ENCODE results near the gene RAB5A.
"Not testable (repeated sequence)": the region's sequence is repeated elsewhere in the genome, so short reads cannot be mapped to it uniquely, and the experiment has no call there.

The RAB5A gene

DNA sequence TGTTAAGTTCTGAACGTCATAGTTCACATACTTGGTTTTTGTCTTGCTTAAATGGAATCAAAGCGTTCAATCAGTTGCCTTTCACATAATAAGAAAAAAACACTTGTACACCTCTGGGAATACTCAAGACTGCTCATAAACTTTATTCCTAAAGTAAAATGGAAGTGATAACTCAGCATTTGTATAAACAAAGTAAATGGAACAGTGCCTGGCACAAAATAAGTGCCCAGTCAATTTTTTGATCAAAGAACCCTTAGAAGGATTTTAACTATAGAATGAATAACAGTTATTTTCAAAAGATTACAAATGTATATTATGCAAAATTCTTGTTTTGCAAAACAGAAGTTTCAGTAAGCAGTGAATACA, 1.3 kb downstream of the RAB5A start:
- DNase-seq, result no peak

DNA sequence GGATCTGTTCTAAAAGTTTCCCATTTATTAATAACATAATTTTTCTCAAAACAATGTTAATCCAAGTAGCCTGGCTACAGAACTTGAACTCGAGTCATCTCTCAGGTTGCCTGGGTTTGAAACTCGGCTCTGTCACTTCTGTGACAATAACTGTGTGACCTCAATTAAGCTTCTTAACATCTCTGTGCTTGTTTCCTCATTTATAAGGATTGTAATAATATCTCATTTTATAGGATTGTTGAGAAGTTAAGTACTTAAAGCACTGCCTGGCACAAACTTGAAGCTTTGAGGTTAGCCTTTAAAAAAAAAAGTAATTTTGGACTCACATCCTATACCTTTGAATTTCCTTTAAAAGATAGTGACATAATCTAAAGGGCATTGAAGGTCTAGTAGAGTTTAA, 3.4 kb downstream of the RAB5A start:
- DNase-seq, result no peak

DNA sequence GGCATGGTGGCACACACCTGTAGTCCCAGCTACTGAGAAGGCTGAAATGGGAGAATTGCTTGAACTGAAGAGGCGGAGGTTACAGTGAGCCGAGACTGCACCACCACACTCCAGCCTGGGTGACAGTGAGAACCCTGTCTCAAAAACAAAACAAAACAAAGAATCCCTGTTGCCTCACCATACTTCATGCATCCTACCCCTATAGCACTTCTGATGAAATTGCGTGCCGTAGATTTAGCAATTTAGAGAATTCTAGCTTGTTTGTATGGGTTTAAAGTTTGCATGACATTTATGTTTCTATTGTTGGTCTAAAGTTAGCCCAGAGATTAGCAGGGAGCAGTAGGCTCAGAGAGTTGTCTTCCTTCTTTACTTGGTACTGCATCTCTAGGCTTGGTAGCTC, 7.8 kb downstream of the RAB5A start:
- DNase-seq, result no peak

DNA sequence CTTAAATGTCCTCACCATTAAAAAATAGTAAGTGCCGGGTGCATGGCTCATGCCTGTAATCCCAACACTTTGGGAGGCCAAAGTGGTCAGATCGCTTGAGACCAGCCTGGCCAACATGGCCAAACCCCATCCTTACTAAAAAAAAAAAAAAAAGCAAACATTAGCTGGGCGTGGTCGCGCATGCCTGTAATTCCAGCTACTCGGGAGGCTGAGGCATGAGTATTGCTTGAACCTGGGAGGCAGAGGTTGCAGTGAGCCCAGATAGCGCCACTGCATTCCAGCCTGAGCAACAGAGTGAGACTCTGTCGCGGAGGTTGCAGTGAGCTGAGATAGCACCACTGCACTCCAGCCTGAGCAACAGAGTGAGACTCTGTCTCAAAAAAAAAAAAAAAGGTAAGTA, 10.5 kb downstream of the RAB5A start:
- DNase-seq, result not testable (repeated sequence)

DNA sequence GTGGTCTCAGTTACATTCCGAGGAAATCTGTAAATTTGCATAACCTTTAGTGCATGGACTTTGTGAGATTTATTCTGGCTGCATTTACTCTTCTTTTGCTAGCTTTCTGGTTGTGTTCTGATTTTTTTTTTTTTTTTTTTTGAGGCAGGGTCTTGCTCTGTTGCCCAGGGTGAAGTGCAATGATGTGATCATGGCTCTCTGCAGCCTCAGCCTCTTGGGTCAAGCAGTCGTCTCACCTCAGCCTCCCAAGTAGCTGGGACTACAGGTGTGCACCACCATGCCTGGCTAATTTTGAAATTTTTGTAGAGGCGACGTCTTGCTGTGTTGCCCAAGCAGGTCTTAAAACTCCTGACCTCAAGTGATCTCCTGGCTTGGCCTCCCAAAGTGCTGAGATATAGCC, 12.6 kb downstream of the RAB5A start:
- DNase-seq, result no peak

DNA sequence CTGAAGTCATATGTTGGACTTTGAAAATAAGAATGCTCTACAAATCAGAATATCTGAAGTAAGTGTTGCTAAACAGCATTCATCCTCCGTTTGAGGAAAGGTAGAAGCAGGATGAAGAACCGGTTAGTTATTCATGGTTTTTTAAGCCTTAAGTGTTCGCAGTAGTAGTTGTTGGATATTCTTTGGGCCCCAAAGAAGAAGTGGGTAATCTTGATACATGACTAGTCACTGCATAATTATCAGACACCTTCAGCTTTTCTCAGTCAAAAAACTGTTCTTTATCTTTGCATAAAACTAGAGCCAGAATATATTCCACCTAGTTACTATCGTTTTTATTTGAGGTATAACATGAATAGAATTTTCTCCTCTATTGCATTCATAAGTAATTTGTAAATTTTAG, 13.8 kb downstream of the RAB5A start:
- DNase-seq, result no peak

DNA sequence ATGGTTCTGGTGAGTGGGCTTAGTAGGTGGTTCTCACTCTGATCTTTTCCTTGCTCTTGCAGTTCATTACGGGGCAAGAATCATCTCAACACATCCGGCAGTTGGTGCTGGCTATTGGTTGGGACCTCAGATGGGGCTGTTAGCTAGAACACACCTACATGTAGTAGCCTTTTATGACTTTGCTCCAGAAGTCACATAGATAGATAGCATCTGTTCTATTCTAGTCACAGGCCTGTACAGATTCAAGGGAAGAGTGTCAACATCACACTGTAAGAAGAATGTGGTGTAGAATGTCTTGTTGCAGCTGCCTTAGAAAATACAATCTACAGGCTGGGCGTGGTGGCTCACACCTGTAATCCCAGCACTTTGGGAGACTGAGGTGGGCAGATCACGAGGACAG, 15.1 kb downstream of the RAB5A start:
- no peak for DNase-seq

DNA sequence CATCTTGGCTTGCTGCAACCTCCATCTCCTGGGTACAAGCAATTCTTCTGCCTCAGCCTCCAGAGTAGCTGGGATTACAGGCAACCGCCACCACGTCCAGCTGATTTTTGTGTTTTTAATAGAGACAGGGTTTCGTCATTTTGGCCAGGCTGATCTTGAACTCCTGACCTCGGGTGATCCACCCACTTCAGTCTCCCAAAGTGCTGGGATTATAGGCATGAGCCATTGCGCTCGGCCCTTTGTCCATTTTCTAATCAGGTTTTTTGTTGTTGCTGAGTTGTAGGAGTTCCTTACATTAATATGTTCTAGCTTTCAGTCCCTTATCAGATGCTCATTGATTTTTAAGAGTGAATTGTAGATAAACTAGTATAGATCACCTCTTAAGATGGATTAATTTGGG, 20.3 kb downstream of the RAB5A start:
- DNase-seq, result no peak

DNA sequence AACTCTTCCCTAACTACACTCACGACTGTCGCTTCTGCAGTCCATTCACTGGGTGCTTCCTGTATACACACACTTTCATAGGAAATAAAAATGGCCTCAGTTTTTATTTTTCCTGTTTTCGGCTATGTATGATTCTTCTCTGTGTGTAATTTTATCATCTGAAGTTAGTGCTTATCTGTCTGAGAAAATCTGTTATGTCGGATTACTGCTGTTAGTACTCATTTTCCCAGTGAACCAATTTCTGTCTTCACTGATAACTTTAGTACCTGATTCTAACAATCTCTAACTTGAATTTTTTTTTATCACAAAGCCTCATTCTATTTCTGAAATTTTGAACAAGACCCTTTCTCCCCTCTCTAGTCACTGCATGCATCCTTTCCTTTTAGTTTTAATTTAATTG, 20.9 kb downstream of the RAB5A start:
- DNase-seq, result no peak

DNA sequence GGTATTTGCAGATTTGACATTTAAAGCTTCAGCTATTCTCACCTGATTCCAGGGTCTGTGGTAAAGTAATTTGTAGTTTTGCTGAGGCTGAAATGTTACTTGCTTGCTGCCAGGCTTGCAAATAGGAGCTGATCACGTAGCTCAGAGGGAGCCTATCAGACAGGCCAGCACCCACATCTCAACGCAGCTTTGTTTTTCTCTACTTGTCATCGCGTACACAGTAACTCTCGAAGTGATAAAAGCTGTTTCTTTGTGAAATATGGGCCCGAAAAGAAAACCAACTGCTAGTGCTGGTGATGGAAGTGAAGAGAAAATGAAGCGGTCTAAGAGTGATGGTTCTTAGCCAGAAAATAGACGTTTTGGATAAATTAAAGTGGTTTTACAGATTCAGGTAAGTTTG, 23.4 kb downstream of the RAB5A start:
- no peak for DNase-seq

DNA sequence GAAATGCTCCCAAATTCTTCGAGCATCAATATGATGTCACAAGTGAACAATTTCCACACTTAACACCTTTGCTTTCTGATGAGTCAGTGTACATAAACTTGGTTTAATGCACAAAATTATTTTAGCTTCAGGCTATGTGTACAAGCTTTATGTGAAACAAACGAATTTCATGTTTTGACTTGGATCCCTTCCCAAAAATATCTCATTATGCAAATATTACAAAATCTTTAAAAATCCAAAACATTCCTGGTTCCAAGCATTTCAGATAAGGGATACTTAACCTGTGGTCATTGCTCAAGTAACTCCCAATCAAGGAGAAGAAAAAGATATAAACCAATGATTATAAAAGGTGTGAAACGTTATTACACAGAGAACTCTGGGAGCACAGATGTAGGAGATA, 25.2 kb downstream of the RAB5A start:
- DNase-seq, result no peak

DNA sequence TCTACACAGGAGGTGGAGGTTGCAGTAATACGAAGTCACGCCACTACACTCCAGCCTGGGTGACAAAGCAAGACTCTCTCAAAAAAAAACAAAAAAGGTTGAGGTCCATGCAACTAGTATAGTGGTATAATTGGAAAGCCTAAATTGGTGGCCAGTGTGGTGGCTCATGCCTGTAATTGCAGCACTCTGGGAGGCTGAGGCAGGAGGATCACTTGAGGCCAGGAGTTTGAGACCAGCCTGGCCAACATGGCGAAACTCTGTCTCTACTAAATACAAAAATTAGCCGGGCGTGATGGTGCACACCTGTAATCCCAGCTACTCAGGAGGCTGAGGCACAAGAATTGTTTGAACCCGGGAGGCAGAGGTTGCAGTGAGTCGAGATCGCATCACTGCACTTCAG, 42.0 kb downstream of the RAB5A start:
- DNase-seq, result not testable (repeated sequence)

DNA sequence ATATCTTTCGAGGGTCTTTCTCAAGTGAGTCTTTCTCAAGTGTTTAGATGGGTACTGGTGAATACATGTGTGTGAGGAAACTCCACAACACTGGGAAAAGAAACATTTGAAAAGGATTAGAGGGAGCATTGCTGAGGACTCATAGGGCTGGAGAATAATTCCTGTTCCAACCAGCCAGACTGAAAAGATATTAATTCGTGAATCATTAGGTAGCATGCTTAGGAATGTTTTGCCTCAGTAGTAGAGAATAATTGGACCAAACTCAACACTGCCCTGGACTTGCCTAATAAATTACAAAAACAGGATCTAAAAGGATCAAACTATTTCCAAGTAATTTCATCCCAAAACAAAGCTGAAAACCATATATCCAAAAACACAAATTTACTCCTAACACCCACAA, 47.9 kb downstream of the RAB5A start:
- no peak for DNase-seq

DNA sequence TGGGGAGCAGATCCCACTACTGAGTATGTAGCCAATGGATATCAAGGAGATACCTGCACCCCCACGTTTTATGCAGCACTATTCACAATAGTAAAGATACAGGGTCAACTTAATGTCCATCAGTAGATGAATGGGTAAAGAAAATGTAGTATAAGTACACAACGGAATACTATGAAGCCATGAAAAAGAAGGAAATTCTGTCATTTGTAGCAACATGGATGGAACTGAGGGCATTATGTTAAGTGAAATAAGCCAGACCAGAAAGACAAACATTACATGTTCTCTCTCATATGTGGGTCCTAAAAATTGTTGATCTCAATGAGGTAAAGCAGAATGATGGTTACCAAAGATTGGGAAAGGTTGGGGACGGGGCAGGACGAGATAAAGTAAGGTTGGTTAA, 50.6 kb downstream of the RAB5A start:
- no peak for DNase-seq

DNA sequence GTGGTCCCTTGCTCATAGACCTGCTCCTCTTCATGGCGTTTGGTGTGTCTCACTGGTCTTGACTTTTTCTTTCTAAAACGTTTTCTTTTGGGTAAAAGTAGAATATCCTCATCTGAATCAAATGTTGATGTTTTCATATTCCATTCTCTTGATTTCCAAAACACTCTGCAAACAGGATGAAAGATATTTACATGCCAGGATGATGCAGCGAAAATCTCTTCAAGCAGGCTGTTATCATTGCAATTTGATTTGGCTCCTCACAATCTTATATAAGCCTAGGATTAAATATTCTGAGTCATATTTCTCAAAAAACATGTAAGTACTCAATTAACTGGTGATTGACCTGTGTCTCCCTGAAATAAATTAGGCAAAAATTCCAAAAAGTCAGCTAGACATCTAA, 55.0 kb downstream of the RAB5A start:
- no peak for DNase-seq

DNA sequence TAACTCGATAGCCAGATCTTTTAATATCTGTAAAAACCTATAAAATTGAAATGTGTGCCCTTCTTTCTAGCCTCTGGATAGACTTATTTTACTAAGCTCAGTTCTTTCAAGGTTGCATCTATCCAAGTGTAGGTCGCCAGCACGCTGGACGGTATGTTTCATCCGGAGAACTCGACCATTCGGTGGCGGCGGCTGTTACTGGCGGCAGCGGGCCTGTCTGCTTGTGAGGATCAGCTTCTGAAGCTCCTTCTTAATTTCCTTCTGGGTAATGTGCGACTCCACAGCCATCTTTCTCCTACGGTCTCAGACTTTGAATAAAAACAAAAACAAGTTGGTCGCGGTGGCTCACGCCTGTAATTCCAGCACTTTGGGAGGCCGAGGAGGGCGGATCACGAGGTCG, 61.1 kb downstream of the RAB5A start:
- no peak for DNase-seq

DNA sequence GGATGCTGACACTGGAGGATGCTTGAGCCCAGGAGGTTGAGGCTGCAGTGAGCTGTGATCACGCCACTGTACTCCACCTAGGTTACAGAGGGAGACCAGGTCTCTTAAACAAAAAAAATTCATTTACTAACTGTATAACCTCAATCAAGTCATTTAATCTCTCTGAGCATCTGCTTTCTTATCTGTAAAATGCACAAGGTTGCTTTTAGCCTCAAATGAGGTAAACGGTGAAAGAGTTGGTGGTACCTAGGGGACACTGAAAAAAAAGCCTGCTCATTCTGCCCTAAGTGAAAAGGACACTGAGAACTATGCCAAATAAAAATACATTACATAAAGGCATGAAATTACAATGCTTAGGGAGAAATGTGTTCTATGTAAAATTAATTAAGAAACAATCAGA, 61.7 kb downstream of the RAB5A start:
- DNase-seq, result no peak

DNA sequence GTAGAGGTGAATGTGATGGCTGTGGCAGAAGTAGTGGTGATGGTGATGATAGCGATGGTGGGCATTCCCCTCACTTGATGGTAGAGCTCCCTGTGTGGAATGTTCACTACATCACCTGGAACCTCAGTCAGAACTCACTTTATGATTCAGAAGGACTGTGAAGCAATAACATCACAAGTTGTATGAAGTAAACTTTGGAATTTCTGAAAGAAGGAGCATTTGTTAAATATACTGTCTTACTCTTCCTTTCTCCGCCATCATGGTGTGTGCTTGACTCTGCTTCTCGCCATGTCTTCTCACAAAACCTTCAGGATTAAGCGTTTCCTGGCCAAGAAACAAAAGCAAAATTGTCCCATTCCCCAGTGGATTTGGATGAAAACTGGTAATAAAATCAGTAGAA, 65.3 kb downstream of the RAB5A start, which contains the start of gene PP2D1:
TSS of gene PP2D1 (minus strand) at position 101 of the 400 bp plus-strand sequence. CDS start 192 bp downstream, outside the sequence.
- DNase-seq, result no peak

DNA sequence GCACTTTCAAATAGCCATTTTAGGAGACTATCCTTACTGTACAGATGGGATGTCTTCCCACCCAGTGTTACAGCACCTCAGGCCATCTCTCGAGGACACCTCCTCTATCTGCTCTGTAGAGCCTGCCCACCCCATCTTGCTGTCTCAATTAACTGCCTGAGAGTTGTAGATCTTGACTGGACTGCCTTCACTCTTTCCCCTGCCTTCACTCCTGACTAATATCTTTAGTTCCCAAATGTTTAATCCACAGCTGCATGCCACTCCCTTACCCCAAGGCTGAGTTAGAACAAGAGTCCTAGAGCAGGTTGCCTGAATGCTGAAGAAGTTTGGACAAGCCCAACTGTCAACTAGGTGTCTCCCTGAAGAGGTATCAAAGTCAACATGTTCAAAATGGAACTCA, 66.5 kb downstream of the RAB5A start:
- no peak for DNase-seq

DNA sequence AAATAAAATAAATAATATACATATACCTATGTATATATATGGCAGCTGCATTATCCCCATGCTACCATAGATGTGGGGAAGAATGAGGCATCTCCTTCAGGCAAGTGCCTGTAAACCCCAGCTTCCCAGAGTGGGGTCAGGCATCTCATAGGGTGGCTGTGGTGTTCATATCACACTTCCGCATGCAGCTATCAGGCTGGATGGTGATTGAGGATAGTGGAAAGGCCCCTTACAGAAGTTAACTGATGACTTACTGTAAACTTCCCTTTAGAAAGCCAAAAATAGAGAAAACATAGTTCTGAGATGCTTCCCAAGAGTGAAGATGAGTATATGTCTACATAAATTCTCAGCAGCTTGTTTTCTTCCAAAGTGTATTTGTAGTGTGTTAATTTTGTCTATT, 68.6 kb downstream of the RAB5A start:
- no peak for DNase-seq

DNA sequence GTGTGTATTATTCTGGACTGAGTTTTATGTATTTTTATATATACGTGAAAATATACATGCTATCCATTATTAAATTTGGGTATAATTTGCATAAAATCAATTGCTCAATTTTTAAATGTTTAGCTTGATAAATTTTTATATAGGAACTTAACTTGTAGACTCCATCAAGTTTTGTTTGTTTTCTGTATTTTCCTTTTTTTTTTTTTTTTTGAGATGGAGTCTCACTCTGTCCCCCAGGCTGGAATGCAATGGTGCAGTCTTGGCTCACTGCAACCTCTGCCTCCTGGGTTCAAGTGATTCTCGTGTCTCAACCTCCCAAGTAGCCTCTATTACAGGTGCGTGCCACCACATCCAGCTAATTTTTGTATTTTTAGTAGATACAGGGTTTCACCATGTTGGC, 69.2 kb downstream of the RAB5A start:
- DNase-seq, result not testable (repeated sequence)

DNA sequence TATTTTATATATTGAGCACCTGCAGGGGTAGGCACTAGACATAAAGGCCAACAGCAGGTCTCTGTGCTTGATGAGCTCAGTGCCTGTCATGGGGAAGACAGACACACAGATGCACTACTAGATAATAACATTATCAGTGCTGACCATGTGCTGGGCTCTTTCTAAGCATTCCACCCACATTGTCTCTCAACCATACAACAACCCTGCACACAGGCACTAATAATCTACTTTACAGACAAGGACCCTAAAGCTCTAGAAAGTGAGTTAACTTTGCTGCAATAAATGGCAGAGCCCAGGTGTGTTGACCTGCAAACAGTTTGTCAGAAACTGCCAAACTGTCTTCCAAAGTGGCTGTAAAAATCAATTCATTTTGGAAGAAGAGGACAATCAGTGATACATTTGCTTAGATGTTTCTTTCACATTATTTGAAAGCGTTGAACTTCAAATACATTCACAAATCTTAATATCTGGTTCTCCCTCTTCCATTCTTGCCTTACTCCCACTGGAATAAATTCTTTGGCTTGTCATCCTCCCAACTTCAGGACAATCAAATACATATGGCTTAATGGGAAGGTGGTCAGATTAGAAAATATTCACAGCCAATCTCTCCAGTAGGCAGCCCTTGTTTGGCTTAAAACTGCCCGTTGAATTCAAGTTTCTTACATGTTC, 76.2 kb downstream of the RAB5A start:
- no peak for DNase-seq

DNA sequence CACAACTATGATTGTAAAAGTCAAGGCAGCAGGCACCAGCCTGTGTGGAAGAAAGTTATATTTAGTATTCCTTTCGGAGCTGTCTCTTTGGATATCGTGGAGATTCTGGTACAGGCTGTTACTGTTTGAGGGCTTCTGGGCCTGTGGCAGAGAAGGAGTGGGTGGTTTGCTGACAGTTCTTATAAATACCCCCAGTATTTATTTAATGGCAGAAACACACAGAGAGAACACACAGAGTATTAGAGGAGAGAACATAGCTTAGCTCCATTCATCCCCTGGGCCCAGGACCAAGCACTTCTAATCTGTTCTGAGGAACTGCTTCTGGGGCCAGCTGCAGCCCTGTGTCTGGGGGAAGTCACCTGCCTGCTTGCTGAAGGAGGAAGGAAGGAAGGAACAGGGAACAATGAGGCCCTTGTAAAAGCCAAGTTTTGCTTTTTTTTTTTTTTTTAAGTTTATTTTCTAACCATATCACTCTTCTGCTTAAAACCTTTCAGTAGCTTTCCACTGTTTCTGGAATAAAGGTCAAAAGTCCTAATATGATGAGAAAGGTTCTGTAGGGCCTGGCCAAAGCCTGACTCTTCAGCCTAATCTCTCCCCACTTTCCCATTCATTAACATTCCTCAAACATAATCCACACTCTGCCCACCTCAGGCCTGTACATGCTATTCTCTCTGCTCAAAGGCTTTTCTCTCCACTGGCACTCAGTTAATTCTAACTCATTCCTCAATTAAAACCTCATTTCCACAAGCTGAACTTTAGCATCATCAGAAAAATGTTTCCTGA, 76.9 kb downstream of the RAB5A start:
- no peak for DNase-seq

DNA sequence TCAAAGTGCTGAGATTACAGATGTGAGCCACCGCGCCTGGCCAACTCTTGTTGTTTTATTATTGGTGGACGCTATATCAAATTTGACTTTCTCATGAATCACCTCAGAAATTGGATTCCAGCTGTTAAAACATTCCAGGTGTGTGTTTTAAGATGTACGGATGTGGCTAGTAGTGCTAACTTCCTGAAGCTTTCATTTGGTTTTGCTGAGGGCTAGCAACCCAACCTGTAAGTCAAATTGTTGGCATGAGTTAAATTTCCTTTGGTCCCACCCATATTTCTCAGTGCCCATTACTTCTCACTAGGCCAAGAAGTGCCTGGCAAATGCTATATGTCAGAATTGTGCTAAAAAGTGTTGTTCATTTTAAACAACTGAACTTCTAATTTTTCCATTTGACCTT, 80.2 kb downstream of the RAB5A start:
- DNase-seq, result no peak

DNA sequence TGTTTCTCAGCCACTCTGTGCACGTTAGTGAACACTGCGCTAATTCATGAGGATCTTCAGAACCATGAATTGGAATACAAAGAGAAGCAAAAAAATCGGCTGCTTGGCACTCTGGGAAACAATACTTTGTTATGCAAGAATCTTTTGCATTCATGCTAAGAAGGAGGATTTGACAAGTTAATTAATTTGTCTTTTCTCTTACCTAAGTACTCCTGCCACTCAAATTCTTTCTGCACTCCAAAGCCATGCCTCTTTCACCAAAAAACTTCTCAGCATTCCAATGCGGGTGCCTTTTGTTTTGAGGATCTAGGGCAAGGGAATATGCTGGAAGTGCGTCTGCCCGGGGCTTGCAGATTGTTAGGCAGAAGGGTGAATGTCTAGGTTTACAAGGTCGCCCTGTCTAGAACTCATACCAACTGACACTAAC, 82.0 kb downstream of the RAB5A start:
- DNase-seq, result no peak

All from NCI-H748 treated with DMSO at 0.1 percent for 48 hours (cell line).